ENCODE results near the gene TTYH1. TPM values are rescaled to one million over a fixed set of nuclear protein-coding genes. Genes with fewer than 3 reads are reported as not detected.

Gene TTYH1
- total and polyA plus RNA-seq, 2 of the 8 experiments (the other 6 are each of a cell fraction or from before 2014, with no cell fraction given), result 26.7 to 46.5 TPM

DNA sequence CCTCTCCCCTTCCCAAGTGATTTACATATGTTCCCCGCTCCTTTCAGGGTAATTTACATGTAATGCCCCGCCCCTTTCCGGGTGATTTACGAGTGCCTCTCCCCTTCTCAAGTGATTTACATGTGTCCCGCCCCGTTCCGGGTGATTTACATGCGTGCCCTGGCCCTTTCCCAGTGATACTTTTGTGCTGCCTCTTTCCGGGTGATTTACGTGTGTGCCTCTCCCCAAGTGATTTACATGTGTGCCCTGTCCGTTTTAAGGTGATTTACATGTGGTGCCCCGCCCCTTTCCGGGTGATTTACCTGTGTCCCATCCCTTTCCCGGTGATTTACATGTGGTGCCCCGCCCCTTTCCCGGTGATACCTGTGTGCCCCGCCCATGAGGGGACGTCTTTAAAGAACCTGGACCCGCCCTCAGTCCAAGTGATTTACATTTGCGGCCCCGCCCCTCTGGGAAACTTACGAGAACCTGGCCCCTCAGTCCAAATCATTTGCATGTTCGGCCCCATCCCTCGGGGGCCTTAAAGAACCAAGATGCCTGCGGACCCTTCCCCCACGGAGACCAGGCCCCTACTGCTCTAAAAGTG, 48.9 kb downstream of the TTYH1 start (continued):
- TF ChIP-seq CHD7 (IDR thresholded peaks at IDR 0.05; ENCODE audit: insufficient replicate concordance, low read length), result no peak
- peak; percentile 29; the same call in 1 of the 2 replicates for TF ChIP-seq KDM5A (IDR thresholded peaks at IDR 0.05; ENCODE audit: low read length)
- TF ChIP-seq YY1 (IDR thresholded peaks at IDR 0.05; ENCODE audit: low read depth, low read length), result no peak
- TF ChIP-seq KDM1A (IDR thresholded peaks at IDR 0.05; ENCODE audit: borderline replicate concordance, low read length), result no peak
- TF ChIP-seq SIRT6 (IDR thresholded peaks at IDR 0.05; ENCODE audit: low read length), result no peak
- TF ChIP-seq MAFK (IDR thresholded peaks at IDR 0.05; ENCODE audit: low read depth, low read length), result no peak
- no peak for TF ChIP-seq ZNF274 (IDR thresholded peaks at IDR 0.05; ENCODE audit: borderline replicate concordance, extremely low read depth, low read length)
- peak; percentile 53 for TF ChIP-seq SP1 (IDR thresholded peaks at IDR 0.05; ENCODE audit: low read depth, low read length)
- TF ChIP-seq SP4 (IDR thresholded peaks at IDR 0.05; ENCODE audit: low read length), result peak; percentile 97

Measured in H1 (cell line).